Measurements from ENCODE around the gene DOCK3.
"Not testable (repeated sequence)": the region's sequence is repeated elsewhere in the genome, so short reads cannot be mapped to it uniquely, and the experiment has no call there.

The DOCK3 gene

DNA sequence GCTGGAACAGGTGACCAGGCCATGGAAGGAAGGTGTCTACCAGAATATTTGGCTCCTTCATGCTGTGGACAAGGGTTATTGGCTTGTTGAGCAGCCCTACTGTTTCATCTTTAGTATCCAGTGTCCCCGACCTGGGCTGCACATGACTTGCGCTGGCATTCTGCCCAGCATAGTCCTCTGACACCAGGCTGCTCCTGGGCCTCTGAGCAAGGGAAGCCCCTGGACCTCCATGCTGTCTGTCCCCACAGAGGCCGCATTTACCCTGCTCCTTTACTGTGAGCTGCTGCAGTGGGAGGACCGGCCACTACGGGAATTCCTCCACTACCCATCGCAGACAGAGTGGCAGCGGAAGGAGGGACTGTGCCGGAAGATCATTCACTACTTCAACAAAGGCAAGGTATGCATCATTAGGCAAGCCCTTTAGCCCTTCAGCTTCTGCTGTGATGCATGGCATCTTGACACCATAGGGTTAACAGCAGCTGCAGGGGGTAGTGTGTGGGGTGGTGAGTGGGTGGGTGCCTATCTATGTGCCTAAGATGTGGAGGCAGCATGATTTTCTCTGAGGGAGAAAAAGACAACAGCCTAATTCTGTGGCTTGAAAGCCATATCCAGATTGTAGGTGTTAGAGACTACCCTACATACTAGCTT, 666.4 kb downstream of the DOCK3 start:
- DNase-seq, result no peak

GRCh38 chr3:51343918-51344687, 669.4 kb downstream of the DOCK3 start:
- no peak for DNase-seq

DNA sequence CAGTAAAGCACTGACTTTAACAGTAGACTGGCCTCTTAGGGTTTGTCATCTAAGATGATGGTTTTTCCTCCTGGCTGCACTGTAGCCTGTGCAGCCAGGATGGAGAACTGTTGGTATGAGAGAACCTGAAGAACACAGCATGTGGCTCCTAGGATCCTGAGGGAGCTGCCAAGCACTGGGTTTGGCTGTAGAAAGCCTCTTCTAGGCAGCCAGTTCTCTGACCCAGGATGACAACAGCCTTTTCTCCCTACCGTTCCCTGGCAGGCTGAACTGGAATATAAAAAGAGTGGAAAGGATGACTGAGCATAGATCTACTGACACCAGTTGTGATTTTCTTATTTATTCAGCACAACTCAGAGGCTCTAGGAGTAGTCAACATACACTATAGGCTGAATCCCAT, 676.0 kb downstream of the DOCK3 start:
- no peak for DNase-seq

- DNase-seq, result no peak
These were observed 678.4 kb downstream of the DOCK3 start for GRCh38 chr3:51353131-51353530.

GRCh38 chr3:51353691-51354090, 679.0 kb downstream of the DOCK3 start:
- no peak for DNase-seq

GRCh38 chr3:51354172-51354571, 679.4 kb downstream of the DOCK3 start:
- no peak for DNase-seq

DNA sequence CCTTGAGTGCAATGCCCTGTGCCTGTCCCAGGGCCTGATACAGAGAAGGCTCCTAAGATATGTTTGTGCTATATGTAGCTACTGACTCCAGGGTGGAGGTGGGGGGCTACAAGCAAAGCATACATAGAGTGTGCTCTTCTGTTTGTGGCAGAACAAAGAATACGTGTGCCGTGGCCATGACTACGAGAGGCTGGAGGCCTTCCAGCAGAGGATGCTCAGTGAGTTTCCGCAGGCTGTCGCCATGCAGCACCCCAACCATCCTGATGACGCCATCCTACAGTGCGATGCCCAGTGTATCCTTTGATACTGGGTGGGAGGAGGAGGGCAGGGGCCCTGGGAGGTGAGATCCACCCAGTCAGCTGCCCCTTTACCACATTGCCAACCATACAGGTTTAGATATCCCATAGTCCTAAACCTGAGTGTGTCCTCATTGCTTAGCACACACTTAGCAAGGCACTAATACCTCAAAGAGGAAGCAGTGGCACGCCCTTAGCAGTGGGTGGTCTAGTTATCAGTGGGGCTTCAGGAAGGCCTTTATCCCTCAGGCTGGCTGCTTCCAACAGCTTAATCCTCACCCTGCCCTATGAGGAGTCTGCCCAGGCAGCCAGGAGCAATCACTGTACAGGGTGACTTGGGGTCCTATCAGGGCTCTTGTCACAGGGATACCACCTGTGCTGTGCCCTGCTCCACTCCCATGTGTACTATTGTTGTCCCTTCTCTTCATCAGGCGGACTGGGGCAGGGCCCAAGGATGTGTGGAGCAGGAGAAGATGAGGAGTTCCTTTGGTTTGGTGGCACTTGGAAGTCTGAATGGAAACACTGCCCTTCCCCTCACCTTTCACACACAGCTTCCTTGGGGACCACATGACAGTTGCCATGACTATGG, 680.2 kb downstream of the DOCK3 start:
- DNase-seq, result no peak

DNA sequence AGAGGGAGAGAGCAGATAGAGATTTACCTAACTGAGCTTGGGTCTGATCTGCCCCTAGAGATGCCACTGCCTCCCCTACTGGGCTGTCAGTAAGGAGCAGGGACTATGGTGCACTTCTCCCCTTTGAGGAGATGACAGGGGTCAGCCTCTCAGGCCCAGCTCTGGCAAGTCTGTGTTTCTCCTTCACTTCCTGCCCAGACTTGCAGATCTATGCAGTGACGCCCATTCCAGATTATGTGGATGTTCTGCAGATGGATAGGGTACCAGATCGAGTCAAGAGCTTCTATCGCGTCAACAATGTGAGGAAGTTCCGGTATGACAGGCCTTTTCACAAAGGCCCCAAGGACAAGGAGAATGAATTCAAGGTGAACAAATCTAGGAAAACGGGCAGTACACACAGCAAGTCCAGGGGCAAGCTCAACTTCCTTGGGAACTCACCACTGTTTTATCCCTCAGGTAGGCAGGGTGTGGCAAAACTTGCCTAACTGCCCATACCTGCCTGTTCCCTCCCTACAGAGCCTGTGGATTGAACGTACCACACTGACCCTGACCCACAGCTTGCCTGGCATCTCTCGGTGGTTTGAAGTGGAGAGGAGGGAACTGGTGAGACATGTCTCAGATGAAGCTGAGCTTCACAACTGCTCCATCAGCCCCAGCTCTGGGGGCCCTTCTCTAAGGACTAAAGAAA, 681.3 kb downstream of the DOCK3 start:
- no peak for DNase-seq

DNA sequence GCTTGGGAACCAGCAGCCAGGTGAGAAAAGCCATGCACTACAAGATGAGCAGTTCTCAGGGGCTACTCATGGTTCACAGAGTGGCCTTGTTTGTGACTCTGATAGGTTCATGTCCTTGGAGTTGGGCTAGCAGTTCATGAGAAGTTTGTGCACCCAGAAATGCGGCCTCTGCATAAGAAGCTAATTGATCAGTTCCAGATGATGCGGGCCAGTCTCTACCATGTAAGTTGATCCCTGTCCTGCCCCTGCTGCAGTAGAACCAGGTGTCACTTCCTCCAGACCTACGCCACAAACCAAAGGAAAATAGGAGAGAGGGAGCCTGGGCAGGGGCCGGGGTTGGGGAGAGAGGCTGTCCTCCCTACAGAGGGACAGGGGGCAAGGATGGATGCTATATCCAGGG, 683.1 kb downstream of the DOCK3 start:
- no peak for DNase-seq

- DNase-seq, result no peak
These were observed 684.3 kb downstream of the DOCK3 start for GRCh38 chr3:51358981-51359380.

DNA sequence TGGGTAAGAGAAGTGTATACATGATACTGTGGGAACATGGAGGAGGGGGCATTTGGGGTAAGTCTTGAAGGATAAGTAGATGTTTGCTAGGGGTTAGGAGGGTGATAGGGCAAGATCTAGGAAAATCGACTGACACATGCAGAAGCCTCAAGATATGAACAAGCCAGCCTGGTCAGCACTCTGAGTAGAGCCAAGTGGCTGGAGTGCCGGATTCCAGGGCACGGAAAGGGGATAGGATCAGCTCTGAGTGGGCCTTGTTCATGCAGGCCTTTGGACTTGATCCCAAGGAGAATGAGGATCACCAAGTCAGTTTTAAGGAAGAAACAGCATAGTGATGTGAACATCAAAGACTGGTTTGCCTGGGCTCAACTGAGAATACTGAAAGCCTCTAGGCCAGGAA, 686.1 kb downstream of the DOCK3 start:
- no peak for DNase-seq

DNA sequence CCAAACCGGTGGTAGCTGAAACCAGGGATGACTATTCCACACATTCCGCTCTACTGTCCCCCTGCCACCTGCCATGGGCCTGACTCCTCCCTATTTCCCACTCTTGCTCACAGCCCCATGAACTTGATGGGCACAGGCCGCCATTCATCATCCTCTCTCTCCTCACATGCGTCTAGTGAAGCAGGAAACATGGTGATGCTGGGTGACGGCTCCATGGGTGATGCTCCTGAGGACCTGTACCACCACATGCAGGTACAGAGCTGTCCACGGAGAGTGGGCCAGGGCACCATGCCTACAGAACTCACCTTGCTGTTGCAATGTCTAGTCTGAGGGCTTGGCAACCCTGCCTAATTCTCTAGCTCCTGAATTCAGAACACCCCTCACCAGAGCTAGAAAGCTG, 687.0 kb downstream of the DOCK3 start:
- DNase-seq, result no peak

DNA sequence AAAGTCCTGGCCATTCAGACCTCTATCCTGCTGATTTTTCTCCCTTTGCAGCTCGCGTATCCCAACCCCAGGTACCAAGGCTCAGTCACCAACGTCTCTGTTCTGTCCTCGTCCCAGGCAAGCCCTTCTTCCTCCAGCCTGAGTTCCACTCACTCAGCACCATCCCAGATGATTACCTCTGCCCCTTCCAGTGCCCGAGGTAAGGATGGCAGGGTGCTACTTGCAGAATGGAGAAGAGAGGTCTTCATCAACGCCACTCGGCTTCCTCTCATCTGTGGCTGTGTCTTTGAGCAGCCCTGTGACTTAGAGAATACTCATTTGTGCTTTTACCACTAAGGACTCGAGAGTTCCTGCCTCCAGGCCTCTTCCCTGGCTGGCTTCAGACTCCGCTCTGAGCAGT, 687.7 kb downstream of the DOCK3 start:
- no peak for DNase-seq

DNA sequence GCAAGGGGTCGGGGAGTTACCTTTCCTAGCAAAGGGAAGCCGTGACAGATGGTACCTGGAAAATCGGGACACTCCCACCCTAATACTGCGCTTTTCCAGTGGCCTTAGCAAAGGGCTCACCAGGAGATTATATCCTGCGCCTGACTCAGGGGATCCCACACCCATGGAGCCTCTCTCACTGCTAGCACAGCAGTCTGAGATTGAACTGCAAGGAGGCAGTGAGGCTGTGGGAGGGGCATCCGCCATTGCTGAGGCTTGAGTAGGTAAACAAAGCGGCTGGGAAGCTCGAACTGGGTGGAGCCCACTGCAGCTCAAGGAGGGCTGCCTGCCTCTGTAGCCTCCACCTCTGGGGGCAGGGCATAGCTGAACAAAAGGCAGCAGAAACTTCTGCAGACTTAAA, 693.5 kb downstream of the DOCK3 start:
- DNase-seq, result not testable (repeated sequence)

DNA sequence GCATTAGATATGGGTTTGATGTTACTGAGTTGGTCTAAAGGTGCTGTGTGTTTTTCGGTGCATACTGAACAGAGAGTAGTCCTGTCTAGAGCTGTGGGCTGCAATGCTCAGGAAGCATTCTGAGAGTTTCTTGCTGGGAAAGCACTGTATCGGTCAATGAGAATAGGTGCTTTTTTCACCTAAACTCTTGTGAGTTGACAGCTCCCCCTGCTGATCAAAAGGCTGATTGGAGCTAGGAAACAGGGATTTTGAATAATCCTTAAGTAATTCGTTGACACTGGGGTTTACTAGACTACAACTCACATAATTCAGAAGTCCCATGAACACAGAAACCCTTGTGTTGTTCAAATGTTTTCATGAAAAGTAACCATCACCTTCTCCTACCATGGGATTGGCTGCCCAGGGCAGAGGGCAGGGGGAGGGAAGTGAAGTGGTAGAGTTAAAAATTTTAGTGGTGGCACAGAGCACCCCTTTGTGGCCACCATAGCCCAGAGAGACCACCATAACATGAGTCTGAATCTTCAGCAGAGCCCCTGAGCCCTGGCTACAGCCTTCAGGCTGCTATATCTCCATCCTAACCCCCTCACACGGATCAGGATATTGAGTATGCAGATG, 697.3 kb downstream of the DOCK3 start:
- DNase-seq, result peak; percentile 69

- no peak for DNase-seq
These were observed 699.1 kb downstream of the DOCK3 start for GRCh38 chr3:51373658-51374421.

DNA sequence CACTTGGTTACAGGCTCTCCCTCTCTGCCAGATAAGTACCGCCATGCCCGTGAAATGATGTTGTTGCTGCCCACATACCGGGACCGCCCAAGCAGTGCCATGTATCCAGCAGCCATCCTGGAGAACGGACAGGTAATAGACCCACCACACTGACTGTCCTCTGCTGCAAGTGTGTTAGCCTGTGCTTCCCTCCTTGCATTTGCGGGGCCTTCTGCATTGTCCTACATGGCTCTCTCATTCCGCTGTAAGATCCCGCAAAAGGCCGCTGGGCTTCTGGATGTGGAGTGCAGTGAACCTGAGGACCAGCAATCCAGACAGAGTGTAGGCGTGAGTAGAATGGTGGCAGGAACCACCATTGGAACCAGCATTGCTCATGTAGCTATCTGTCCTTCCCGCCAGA, 699.7 kb downstream of the DOCK3 start:
- no peak for DNase-seq

DNA sequence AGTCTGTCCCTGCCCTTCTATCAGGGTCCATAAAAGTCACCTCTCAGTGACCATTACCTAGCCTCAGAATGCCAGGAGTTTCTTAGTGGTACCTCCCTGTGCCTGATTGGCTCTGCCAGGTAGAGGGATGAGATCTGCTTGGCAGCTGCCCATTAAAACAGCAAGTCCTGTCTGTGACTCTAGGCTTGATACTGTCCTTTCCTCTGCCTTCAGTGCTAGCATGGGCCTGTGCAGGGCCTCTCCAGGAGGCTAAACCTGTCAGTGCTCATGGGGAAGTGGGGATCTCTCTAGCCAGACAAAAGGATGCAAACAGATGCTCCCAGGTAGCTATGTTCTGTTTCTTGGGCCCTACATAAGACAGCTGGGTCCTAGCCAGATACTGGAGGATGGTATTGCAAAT, 700.4 kb downstream of the DOCK3 start:
- DNase-seq, result no peak

DNA sequence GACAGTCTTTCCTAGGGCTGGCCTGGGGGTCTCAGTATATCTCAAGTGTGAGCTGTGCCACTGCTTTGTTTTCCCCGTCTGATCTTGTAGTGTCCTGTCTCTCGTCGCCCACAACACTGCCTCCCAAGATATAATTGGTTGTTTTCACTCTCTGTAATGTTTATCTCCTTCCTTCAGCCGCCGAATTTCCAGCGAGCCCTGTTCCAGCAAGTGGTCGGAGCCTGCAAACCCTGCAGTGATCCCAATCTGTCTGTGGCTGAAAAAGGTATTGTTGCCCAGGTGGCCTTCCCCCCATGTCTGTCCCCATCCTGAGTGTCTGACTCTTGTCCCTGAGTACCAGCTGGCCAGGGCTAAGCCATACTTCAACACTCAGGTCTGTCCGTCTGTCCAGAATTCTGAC, 700.8 kb downstream of the DOCK3 start:
- DNase-seq, result no peak

- no peak for DNase-seq
These were observed 703.3 kb downstream of the DOCK3 start for GRCh38 chr3:51378065-51378464.

DNA sequence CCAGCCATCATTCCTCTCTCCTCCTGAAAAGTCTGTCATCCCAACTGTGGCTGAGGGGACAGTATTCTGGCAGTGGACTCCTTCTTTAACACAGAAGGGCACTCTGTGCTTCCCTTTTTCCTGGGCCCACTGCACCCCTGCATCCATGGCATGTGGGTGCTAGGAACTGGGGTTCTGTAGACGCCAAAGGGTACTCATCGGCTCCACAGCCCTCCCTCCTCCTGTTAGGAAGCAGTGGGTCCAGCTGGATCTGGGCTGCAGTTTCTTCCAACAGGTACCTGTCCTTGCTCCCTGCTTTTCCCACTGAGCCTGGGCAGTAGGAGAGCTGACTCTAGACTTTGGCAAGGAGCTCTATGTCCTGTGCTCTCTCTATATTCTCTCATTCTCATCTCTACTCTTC, 704.0 kb downstream of the DOCK3 start:
- DNase-seq, result no peak

- DNase-seq, result no peak
These were observed 704.6 kb downstream of the DOCK3 start for GRCh38 chr3:51379301-51379700.
